HG03196 (cell line): ENCODE measurements around the gene WDR89.
"Not testable (repeated sequence)": the region's sequence is repeated elsewhere in the genome, so short reads cannot be mapped to it uniquely, and the experiment has no call there.

Experiments used
- ATAC-seq: cut with Tn5 transposase; IDR thresholded peaks from one replicate; pipeline ENCODE4 v1.9.1; 2021; ENCODE audit not compliant: unreplicated experiment

WDR89 gene, protein sequence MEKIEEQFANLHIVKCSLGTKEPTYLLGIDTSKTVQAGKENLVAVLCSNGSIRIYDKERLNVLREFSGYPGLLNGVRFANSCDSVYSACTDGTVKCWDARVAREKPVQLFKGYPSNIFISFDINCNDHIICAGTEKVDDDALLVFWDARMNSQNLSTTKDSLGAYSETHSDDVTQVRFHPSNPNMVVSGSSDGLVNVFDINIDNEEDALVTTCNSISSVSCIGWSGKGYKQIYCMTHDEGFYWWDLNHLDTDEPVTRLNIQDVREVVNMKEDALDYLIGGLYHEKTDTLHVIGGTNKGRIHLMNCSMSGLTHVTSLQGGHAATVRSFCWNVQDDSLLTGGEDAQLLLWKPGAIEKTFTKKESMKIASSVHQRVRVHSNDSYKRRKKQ

DNA sequence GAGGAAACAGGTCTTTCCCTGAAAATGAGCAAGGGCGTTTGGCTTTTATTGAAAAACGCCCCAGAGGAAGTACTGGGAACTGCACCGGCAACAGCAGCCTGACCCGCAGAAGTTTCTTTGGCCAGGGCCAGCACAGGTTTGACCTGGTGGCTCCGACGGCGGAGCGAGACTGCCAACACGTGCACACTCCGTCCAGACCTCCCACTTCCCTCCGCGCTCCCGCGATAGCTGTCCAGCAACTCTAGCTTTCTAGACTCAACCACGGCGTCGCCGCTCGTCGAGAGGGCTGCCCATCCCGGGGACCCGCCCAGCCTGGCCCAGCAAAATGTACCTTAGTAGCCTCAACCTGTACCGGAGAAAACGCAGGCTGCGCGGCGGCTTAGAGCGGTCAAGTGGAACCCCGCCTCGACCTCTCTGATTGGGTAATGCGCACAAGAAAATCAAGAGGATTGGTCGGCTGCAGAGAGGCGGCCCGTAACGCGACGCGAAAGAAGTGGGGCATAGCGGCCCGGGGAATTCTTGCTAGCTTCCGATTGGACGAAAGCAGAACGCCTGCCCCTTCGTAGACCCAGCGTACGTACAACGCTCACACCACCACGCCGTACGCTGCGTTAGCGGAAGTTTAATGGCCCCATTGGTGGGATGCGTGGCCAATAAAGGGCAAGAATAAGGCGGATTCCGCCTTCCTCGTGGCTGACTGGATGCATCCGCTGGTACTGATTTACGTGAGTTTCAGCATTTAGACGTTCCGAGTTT lies at the start of gene WDR89:
WDR89 (minus strand) TSS at position 399 of the 756 bp plus-strand sequence. CDS start 41,929 bp downstream, outside the sequence.
- ATAC-seq = peak; percentile 88

DNA sequence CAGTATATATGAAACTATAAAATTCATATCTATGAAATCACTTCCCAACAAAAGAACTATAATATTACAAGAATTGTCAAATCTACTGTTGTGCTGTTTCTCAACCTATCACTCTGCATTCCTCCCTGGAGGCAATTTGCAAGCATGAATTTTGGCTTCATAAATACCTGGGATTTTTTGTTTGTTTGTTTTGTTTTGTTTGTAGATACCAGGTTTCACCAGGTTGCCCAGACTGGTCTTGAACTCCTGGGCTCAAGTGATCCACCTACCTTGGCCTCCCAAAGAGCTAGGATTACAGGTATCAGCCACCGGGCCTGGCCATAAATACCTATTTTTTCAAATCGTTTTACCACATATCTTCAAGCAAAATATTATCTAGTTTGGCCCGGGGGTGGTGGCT lies 47.5 kb upstream of the WDR89 start:
- ATAC-seq = no peak

DNA sequence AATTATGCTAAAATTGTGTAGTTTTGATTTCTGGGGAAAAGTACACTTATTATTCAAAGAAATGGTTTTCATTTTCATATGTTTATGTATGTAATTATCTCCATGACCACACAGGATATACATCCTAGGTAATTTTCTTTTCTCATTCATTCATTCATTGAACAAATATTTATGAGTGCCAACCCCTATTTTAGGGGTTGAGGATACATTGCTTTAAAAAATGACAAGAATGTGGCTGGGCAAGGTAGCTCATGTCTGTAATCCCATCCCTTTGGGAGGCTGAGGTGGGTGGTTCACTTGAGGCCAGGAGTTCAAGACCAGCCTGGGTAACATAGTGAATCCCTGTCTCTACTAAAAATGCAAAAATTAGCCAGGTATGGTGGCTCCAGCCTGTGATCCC lies 45.3 kb upstream of the WDR89 start:
- no peak for ATAC-seq

DNA sequence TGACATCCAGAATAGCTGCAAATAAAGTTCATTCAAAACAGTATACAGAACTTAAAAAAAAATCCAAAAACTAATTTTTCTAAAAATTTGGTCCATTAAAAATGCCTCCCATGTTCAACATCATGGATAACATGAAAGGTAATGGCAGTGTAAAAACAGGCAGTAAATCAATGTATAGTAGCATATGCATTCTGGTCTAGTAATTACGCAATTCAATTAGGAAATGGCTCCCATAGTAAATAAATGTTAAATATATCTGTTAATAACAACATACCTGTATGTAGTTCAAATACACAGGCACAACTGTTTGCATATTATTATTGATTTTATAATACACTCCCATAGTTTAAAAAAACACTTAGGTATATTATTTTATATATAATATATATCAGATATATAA lies 43.7 kb upstream of the WDR89 start:
- ATAC-seq = no peak

DNA sequence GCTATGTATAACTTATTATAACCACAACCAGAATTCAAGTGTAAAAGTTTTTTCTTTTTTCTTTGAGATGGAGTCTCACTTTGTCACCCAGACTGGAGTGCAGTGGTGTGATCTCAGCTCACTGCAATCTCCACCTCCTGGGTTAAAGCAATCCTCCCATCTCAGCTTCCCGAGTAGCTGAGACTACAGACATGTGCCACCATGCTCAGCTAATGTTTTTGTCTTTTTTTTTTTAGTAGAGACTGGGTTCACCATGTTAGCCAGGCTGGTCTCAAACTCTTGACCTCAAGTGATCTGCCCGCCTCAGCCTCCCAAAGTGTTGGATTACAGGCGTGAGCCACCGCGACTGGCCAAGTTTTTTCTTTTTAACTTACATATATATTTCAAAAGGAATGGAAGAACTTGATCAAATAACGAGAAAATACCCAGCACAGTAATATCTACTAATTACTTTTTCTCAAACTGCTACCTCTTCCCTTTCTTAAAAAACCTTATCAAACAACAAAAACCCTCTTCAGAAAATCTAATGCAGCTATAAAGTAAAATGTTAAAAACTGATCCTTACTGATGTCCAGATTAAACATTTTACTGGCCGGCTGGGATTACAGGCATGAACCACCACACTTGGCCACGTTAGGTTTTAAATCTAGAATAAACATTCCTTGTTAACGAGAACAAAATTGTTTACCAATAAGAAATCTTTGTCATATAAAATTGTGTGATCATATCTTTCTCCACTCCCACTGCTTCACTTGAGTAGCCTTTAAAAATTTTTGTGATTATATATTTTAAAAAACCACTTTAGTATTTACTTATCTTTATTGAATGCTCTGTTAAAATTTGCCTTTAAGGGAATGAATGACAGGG lies 41.3 kb upstream of the WDR89 start:
- ATAC-seq = no peak

DNA sequence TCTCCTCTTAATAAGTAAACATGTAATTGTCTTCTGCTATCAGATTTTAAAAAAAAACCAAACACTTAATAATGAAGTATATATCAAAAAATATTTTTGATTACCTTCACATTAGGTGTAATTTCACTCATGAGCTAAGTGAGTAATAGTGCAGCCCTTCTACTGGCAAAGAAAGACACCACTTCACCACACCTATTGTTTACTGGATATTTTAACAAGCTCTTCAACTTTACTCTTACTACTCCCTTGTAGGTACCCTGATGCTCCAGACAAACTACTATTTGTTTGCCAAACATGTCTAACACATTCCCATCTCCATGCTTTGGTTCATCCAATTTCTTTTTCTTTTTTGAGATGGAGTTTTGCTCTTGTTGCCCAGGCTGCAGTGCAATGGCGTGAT lies 36.9 kb upstream of the WDR89 start:
- no peak for ATAC-seq

DNA sequence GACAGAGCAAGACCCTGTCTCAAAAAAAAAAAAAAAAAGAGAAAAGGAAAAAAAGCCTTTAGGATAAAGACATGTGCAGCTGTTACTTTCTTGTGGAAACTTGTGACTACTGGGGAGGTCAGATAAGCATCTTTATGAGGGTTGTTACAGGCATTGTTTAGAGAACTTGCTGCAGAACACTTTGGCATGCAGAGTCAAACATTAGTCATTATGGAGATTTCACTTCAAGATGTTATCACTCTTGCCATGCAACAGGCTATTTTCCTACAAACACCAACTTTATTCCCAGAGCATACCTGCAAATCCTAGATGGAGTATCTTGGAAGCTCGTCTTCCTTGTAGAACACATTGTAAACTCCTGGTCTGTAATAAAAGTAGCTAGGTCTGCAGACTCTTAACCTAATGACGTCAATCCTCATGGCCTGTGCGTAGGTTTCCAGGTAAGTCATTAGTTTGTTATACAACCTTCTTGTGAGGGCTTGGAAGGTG lies 36.3 kb upstream of the WDR89 start:
- no peak for ATAC-seq

DNA sequence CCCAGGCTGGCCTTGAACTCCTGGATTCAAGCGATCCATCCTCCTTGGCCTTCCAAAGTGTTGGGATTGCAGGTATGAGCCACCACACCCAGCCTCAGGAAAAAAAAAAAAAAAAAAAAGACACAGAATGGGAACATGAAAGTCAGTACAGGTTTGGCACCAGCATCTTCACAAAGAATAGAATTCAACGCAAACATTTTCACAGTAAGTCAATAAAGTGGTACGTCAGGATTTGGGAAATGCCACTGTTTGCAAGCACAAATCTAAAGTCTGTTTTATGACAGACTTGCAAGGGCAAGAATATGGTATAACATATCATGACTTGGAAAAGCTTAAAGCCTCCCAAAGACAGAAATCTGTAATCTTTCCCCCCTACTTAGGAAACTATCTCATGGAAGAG lies 34.9 kb upstream of the WDR89 start:
- no peak for ATAC-seq

DNA sequence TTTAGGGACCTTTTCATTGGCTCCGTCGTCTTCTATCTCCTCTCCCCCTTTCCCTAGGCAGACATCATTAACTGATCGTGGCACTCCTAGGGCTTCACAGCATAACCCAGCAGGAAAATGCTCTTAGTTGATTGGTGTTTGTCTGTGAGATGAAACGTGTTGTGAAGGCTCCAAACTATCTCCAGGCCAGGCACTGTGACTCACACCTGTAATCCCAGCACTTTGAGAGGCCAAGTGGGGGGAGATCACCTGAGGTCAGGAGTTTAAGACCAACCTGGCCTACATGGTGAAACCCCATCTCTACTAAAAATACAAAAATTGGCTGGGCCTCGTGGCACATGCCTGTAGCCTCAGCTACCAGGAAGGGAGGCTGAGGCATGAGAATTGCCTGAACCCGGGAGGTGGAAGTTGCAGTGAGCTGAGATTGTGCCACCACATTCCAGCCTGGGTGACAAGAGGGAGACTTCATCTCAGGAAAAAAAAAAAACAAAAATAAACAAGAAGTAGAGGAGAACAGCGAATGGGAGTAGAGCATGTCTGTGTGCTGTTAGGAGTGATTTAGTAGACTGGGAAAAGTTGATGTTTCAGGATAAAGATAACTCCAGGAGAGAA lies 32.3 kb upstream of the WDR89 start:
- no peak for ATAC-seq

DNA sequence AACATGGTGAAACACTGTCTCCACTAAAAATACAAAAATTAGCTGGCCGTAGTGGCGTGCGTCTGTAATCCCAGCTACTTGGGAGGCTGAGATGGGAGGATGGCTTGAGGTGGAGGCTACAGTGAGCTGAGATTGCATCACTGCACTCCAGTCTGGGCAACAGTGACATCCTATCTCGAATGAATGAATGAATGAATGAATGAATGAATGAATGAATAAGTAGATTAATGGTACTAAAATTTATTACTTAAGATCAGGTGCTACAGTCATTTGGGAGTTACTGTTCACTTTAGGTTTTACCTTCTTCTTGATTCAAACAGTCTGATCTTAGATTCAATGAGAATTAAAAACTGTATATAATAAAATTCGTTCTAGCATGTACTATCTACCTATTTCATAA lies 31.6 kb upstream of the WDR89 start:
- no peak for ATAC-seq

DNA sequence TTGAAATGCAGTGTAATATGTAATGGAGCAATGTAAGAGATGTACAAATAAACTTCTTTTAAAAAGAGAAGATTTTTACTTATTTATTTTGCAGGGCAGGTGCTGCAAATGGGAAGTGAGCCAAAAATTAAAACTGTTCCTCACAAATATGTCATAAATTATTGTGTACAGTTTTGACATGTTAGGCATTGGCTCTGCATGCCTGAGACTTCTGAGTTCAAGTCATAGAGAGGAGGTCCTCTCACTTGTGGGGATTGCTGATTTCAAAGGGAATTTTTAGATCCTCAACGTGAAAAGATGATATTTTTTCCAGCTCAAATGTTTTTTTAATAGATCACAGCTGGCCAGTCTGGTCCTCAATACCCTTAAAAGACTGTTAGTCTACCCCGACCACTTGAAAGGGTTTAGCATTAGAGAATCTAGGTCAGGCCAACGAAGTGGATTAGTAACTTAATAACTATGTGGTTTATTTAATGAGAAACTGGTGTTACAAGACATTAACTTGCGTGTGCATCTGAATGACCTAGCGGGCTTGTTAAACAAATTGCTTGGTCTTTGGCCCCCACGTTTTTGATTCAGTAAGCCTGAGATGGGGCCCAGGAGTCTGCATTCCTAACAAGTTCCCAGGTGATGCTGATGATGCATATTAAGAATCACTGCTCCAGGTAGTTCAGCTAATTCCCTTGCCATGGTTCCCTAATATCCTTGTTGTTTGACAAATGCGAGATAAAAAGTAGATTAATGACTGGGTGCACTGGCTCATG lies 30.9 kb upstream of the WDR89 start:
- ATAC-seq = peak; percentile 71

DNA sequence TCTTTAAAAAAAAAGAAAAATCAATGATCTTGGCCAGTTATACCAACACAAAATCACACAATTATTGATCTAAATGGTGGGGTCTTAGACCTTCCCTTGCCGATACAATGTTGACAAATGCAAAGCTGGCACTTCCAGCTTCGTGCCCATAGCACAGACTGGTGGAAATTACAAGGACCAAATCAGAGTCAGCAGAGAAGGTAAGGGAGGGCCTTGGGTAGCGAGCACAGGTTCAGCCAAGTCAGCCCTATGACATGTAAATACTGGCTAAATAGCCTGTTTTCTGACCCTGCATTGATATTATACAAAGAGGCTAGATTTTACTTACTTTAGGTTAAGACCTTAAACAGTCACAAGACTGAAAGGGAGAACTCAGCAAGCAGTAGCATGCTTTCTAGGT lies 30.3 kb upstream of the WDR89 start:
- ATAC-seq = peak; percentile 15

DNA sequence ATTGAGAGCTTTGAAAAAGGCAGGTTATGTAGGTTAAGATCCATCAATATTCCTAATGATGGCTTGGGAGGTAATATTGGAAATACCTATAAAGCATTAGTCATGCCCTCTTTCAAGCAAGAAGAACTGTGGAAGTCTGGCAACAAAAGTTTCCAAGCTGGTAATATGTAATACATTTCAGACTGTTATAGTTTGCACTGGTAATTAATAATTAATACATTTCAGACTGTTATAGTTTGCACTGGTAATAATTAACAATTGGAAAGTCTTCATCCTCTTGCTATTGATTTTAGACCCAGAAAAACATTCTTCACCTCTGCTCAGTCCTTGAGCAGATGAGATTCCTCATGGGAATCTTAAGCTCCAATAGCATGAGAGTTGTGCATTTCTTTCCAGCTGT lies 29.0 kb upstream of the WDR89 start:
- ATAC-seq = no peak

DNA sequence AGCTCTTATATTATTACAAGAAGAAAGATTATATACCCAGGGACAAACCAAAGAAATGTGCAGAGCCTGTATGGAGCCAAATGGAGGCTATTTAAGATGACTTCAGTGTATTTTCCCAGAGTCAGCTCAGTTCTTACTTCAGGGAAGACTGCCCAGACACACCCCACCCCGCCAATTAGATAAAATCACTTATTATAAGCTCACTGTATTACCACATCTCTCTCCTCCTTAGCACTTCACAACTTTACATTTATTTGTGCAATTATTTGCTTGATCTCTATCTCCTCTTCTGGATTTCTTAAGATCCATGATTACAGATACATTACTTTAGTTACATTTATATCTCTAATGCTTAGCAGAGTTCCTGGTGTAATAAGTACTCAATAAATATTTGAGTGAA lies 24.7 kb upstream of the WDR89 start:
- ATAC-seq = no peak

DNA sequence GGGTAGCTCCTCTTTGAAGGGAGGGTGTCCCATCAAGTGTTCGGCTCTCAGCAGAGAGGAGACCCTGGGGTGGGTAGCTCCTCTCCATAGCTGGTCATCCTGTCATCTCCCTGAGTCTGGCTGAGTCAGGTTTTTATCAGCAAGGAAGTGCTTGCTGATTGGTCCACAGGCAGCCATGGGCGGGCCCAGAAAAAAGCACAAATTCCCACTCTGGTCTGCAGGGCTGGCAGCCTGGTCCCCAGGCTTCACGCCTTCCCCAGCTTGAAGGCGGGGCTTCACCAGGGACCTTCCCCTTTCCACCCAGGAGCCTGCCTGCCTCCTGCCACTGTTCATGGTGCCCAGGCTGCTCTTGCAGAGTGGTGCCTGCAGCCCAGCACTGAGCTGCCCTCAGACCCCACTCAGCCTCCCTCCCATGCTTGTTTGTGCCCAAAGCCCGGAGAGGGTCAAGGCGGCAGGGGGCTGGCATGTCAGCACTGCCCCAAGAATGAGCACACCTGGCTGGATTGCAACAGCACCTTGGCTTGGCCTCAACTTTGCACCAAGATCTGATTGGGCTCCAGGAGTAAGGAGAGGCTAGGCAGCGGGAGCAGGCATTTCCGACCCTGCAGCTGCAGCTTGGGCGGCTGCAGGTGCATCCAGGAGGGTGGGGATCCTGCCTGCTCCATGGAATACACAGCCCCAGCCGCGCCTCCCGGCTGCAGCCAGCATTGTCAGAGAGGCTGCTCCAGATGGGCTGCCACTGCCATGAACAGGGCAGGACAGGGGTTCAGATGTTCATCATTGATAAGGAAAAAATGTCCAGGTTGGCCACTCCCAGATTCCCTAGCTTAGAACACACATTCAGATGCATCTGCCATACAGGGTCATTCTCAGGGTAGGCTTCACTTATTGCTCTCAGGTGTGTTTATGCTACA lies 22.0 kb upstream of the WDR89 start:
- no peak for ATAC-seq

DNA sequence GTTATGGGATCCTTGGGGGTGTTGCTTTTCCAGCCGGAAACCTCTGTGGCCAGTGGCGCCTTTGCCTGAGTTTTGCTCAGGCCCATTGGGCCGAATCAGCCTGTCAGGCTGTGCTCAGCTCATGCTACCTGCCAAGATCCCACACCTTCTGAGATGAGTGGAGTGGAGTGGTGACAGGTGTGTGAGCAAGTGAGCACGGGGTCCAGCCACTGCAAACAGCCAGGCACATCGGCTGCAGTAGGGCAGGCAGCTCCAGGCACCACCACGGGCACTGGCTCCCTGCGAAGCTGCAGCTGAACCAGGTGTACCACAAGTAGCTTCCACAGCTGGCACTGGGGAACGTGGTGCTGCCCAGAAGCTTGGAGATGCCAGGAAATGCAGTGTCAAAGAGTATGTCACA lies 21.1 kb upstream of the WDR89 start:
- ATAC-seq = no peak

DNA sequence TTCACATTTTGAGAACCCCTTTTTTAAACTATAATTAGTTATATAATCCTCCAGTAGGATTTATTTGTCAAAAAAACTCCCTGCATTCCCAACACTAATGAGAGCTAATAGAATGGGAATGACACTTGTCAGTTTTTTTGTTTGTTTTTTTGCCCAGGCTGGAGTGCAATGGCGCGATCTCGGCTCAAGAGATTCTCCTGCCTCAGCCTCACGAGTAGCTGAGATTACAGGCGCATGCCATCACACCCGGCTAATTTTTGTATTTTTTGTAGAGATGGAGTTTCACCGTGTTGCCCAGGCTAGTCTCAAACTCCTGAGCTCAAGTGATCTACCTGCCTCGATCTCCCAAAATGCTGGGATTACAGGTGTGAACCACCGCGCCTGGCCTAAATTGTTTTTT lies 20.2 kb upstream of the WDR89 start:
- not testable (repeated sequence) for ATAC-seq

DNA sequence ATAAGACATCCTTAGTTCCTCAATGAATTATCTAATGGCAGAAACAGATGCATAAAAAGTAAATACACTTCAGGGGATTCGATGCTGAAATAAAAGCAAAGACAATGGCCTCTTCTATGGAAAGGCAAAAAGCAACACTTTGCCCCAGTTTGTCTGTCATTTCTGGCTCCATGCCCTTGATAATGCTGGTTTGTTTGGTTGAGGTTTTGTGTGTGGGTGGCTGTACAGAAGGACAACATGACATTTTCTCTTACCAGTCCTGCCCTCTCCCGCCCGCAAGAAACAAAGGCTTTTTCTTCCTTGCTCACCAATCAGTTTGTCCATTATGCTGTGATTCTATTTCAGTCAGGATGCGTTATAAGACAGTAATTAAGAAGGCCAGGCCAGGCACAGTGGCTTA lies 18.1 kb upstream of the WDR89 start:
- no peak for ATAC-seq

DNA sequence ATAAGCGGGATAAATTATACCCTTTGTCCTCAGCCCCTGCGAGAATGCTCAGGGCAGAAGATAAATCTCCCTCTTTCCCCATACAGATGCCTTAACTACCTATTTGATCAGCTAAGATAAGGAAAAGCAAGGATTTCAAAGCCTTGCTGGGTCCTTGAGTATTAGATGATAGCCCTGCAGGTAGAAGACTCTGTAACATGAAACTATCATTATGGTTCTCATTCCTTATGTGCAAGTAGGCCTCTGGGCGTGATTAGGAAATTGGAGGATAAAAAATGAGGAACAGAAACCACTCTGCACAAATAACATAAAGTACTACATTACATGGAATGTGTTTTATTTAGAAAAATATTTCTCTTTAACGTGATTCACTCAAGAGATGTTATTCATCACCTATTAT lies 14.5 kb upstream of the WDR89 start:
- ATAC-seq = no peak
